Measurements from ENCODE around the gene OLFML2B.

Gene OLFML2B

GRCh38 chr1:161973924-161974845, 49.5 kb downstream of the OLFML2B start:
- no peak for DNase-seq

DNA sequence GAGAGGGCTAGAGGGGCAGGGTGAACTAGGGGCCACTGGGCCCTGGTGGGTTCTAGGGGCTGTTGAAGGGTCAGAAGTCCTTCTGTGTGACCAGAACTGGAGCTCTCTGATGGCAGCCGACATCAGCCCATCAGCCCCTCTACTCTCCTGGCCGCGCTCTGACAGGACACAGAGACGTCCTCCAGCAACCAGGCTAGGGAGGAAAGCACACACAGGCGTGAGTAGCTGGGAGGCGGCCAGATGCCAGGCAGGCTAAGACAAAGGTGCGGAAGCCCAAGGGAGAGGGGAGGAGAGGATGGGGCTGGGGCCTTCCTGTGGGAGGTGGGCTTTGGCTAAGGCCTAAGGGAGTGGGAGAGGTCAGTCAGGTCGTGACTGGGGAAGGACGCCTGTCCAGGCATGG, 50.8 kb downstream of the OLFML2B start:
- DNase-seq: no peak

GRCh38 chr1:161970633-161971032, 53.0 kb downstream of the OLFML2B start:
- DNase-seq: no peak

DNA sequence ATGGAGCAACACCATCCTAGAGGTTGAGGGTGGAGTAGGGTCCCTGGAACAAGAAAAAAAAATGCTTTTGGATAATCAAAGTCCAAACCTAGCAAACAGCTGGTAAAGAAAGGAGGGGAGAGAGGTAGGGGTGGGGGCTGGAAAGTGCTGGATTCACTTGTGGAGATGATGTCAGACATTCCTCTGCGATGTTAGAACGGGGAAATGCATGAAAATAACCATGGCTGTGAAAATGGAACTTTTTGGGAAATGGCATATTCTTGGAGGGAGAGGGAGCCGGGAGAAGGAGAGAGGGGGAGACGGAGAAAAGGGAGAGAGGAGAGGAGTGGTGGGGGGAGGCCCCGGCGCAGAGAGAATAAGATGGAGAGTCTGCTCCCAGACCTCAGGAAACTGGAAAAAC, 53.6 kb downstream of the OLFML2B start:
- DNase-seq: no peak

DNA sequence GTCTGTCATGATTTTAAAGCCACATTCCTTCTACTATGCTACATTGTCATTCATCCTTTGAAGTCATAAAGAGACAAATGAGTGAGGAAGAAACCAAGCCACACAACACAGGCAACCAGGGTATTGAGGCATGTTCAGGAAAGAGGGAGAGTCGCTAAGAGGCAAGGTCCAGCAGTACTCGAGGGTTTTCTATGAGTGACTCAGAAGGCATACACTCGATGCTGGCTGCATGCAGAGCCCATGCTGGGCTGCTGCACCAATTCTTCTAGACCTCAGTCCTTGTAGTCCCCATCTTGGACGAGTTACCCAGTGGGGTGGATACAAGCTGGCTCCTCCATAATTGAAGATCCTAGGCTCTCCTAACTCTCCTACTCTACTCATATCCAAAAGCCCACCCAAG, 57.6 kb downstream of the OLFML2B start:
- no peak for DNase-seq

DNA sequence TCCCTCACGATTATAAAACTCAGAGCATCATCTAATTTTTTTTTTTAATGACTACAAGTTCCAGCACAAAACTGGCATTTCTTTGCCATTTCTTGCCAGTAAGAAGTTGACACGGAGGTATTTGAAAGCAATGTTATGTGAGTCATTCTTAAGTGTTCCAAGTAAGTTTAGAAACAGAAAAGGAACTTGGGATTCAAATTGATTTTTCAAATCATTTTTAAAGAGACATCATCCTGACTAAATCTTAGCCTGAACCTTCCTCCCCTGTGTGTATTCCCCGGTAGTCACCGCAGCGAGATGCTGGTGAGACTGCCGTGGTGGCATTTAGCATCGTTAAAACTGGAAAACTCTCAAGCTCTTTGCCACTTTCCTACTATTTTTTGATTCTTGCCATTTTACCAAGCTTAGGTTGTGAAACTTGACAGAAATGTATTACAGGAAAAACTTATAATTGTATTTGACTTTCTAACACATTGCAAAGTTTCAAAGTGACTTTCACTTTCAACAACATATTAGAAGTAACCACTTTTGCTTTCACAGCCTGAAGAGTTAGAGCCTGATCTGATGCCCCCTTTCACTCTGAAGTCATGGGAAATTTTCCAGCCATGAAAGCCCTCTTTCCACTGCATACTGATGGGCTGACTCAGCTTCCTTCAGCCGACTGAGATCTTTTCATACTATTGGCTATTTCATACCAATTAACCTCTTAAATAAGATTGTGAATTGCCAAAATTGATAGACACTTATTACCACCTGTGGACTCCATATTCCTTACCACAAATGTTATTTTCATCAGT, 61.4 kb downstream of the OLFML2B start:
- DNase-seq: no peak

DNA sequence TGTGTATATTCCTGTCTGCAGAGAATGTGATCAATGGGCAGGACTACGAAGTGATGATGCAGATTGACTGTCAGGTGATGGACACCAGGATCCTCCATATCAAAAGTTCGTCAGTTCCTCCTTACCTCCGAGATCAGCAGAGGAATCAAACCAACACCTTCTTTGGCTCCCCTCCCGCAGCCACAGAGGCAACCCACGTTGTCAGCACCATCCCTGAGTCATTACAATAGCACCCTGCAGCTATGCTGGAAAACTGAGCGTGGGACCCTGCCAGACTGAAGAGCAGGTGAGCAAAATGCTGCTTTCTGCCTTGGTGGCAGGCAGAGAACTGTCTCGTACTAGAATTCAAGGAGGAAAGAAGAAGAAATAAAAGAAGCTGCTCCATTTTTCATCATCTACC, 65.2 kb downstream of the OLFML2B start:
- DNase-seq: no peak

GRCh38 chr1:161956930-161957329, 66.7 kb downstream of the OLFML2B start:
- no peak for DNase-seq

GRCh38 chr1:161956097-161956496, 67.6 kb downstream of the OLFML2B start:
- no peak for DNase-seq

- DNase-seq: no peak
These were observed 68.1 kb downstream of the OLFML2B start for GRCh38 chr1:161955606-161956005.

GRCh38 chr1:161954466-161954865, 69.2 kb downstream of the OLFML2B start:
- no peak for DNase-seq

DNA sequence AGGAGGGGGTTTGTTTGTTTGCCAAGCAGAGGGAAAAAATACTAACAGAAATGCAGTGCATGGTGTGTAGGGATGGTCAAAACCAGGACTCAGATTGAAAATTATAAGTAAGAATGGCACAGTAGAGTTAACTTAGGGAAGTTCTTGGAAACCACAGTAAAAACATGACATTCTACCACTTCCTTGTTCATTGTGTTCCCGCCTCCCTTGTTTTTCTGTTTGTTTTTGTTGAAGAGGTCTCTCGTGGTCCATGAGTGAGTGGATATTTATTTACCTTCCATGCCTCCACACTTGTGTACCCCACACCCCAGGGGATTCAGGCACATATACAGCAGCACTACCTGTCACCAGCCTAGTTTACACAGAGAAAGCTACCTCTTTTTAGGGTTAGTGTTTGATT, 69.6 kb downstream of the OLFML2B start:
- DNase-seq: no peak

DNA sequence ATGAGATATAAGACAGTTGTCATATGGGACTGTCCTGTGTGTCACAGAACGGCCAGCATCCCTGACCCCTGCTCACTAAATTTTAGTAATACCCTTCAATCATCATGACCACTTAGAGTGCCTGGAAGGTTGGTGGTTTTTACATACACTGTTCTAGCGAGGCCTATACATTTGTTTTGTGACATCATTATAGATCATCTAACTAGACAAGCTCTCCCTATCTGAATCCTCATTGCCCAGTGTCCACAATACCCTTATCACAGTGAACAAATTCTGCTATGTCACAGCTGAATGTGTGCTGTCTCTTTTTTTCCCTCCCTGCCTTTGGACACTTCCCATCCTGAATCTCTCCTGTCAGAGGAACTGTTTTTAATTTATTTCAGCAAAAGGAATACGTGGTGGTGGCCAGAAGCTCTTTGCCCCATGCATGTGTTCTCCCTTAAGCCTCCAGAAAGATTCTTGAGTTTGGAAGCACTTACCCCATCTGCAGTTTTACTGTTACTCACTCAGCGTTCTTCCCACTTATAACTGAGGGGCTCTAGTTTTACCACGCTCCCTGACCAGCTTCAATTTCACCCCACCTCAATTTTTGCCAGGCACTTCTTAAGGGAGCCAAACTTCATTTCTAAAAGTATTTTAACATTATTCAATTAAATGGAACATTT, 70.3 kb downstream of the OLFML2B start:
- no peak for DNase-seq

GRCh38 chr1:161952607-161953172, 71.0 kb downstream of the OLFML2B start:
- no peak for DNase-seq

DNA sequence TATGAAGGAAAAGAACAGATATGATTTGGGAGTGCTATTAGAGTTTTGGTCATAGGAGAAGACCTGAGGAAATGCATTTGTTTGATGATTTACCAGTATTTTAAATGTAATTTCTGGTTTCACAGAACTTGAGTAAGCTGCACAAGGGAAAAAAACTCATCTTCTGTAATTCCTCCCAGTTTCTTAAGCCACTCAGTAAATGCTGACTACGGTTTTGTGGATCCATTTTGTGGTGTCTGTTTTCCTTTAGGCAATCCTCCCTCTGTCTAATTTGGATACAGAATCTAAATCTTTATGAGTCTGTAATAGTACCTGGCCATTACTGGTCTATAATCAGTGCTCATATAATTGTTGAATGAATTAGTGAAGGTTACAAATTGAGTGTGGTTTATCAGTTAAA, 72.0 kb downstream of the OLFML2B start:
- DNase-seq: no peak

- DNase-seq: no peak
These were observed 73.3 kb downstream of the OLFML2B start for GRCh38 chr1:161950377-161950776.

DNA sequence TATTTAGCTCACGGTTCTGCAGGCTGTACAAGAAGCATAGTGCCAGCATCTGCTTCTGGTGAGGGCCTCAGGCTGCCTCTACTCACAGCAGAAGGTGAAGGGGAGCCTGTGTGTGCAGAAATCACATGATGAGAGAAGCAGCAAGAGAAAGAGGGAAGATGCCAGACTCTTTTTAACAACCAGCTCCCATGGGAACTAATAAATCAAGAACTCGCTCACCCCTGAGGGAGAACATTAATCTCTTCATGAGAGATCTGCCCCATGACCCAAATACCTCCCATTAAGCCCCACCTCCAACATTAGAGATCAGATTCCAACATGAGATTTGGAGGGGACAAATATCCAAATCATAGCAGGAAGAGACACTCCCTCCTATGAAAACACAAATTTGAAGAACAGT, 74.1 kb downstream of the OLFML2B start:
- no peak for DNase-seq

- DNase-seq: no peak
These were observed 75.2 kb downstream of the OLFML2B start for GRCh38 chr1:161948435-161948834.

- DNase-seq: no peak
These were observed 77.3 kb downstream of the OLFML2B start for GRCh38 chr1:161946071-161946987.

DNA sequence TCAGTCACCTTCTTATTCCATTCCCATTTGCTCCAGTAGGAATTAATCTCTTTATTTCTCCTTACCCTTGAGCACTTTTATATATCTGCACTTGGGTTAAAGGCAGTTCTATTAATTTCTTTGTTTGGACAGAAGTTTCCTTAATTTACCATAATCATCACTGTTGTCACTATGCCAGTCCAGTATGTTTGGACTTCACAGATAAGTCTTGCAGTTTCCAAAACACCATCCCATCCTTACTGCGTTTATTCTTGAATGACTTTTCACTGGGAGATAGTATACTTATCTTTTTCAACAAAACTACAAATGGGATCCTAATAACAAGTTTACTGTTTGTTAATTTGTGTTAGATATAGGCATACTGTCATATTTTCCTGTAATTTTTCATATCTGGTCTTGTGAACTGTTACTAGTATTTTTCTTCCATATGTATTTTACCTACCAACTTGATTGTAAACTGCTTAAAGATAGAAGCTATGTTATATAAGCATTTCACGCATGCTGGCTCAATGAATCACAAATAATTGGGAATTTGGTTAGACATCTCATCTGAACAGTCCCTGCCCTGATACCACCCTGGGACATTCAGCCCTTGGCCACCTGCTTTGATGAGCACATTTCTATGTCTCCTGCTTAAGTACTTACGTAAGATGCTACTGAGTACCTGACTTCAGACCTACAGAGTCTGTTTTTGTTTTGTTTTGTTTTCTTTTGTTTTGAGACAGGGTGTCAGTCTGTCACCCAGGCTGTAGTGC, 78.2 kb downstream of the OLFML2B start:
- DNase-seq: no peak

DNA sequence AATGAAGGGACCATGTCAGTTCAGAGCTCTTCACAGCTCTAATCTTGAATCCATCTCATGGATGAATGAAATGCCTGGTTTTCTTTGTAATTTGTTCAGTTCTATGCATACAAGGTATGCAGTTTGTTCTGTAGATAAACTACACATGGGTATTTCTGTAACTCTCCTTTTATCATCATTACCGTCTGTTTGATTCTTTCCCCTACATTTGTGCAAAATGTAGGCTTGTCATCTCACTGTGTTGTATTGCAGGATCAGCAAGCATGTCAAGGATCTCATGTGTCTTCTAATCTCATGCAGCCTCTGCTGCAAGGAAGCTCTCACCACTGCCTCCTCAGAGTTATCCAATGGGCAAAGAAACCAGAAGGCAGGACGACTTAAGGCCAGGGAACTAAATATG, 79.3 kb downstream of the OLFML2B start:
- DNase-seq: no peak

All from NCI-H187 (cell line).